Kidney epithelial cell (primary cell): ENCODE results near the gene LGALS9. TPM values are rescaled to one million over a fixed set of nuclear protein-coding genes. Genes with fewer than 3 reads are reported as not detected.
"Not testable (repeated sequence)": the region's sequence is repeated elsewhere in the genome, so short reads cannot be mapped to it uniquely, and the experiment has no call there.

Experiments used
- DNase-seq: peaks from one replicate; pipeline ENCODE4 v3.0.0-alpha.2; 2010; ENCODE audit warnings: low read depth
- H3K27me3 ChIP-seq: 2 replicates; pipeline ENCODE4 v1.6.0; 2011; ENCODE audit warnings: low read length; ENCODE audit not compliant: control insufficient read depth, insufficient read depth
- H3K36me3 ChIP-seq: 2 replicates; pipeline ENCODE4 v1.5.1; 2011; ENCODE audit warnings: low read length; ENCODE audit not compliant: control insufficient read depth, insufficient read depth
- H3K4me3 ChIP-seq: 2 replicates; pipeline ENCODE4 v1.5.1; 2011; ENCODE audit warnings: low read depth, mild to moderate bottlenecking, control low read depth, low read length
- CTCF ChIP-seq: IDR thresholded peaks from 2 replicates; pipeline ENCODE4 v1.5.1; 2011; ENCODE audit warnings: mild to moderate bottlenecking, moderate library complexity, low read length, control low read depth, inconsistent platforms; ENCODE audit not compliant: insufficient read depth, poor library complexity, severe bottlenecking
- total RNA-seq: library from RNA; depleted of rRNA; stranded (reverse); fragments of >200 nt; gene quantifications from 2 replicates; pipeline ENCODE4 v1.2.3, GENCODE V29; 2015

Gene LGALS9
- total RNA-seq, 1 donor from 2014 or later, result 3.4 TPM

GRCh38 chr17:27657620-27658019, 26.6 kb downstream of the LGALS9 start:
- DNase-seq, result no peak
- Histone ChIP-seq H3K4me3 (no peak overlapping the region), H3K36me3 (no peaks in the 10 kb centered on the region), H3K27me3 (no peaks in the 10 kb centered on the region)
- TF ChIP-seq CTCF, result no peak

- DNase-seq, result no peak
- Histone ChIP-seq H3K27me3 (no peaks in the 10 kb centered on the region), H3K4me3 (no peak overlapping the region), H3K36me3 (no peaks in the 10 kb centered on the region)
- no peak for TF ChIP-seq CTCF
Measured at GRCh38 chr17:27659683-27660082, 28.7 kb downstream of the LGALS9 start.

GRCh38 chr17:27660436-27660835, 29.4 kb downstream of the LGALS9 start:
- Histone ChIP-seq H3K4me3 (no peak overlapping the region), H3K27me3 (no peaks in the 10 kb centered on the region), H3K36me3 (no peaks in the 10 kb centered on the region)
- TF ChIP-seq CTCF, result no peak
- no peak for DNase-seq

GRCh38 chr17:27663936-27664605, 33.1 kb downstream of the LGALS9 start:
- DNase-seq, result no peak
- H3K4me3 ChIP-seq, result no peak overlapping the region
- no peaks in the 10 kb centered on the region for H3K27me3 ChIP-seq
- TF ChIP-seq CTCF, result no peak
- H3K36me3 ChIP-seq, result no peaks in the 10 kb centered on the region

GRCh38 chr17:27664606-27664965, 33.6 kb downstream of the LGALS9 start:
- TF ChIP-seq CTCF, result no peak
- no peaks in the 10 kb centered on the region for H3K27me3 ChIP-seq
- no peak for DNase-seq
- H3K4me3 ChIP-seq, result no peak overlapping the region
- no peaks in the 10 kb centered on the region for H3K36me3 ChIP-seq

- TF ChIP-seq CTCF, result no peak
- Histone ChIP-seq H3K36me3 (no peaks in the 10 kb centered on the region), H3K27me3 (no peaks in the 10 kb centered on the region), H3K4me3 (no peak overlapping the region)
- DNase-seq, result no peak
Measured at GRCh38 chr17:27665549-27665948, 34.6 kb downstream of the LGALS9 start.

- not testable (repeated sequence) for DNase-seq, H3K4me3 ChIP-seq, H3K36me3 ChIP-seq, H3K27me3 ChIP-seq
Measured at GRCh38 chr17:27666270-27666669, 35.3 kb downstream of the LGALS9 start.
